HG03108 (cell line): Measurements from ENCODE around the gene PPP1R3A.

Experiments used
- ATAC-seq: cut with Tn5 transposase; IDR thresholded peaks from one replicate; pipeline ENCODE4 v1.9.1; 2021; ENCODE audit warnings: moderate library complexity; ENCODE audit not compliant: unreplicated experiment

The PPP1R3A gene

DNA sequence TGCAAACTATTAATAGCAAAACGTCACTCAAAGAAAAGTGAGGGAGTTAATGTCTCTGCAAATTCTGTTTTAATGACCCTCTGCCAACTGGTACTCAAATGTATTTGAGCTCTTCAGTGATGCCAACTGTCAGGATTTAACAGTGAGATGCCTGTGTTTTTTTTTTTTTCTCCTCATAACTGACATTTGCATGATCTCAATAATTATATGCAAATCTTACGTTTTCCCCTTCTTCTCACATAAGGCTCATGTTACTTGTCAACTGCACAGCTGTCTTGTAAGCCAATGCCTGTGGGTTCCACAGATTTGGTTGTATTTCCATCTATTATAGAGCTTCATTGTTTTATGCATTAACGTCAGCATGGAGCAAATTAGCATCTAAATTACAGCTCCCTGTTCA is 38.2 kb downstream of the PPP1R3A start:
- ATAC-seq = no peak

DNA sequence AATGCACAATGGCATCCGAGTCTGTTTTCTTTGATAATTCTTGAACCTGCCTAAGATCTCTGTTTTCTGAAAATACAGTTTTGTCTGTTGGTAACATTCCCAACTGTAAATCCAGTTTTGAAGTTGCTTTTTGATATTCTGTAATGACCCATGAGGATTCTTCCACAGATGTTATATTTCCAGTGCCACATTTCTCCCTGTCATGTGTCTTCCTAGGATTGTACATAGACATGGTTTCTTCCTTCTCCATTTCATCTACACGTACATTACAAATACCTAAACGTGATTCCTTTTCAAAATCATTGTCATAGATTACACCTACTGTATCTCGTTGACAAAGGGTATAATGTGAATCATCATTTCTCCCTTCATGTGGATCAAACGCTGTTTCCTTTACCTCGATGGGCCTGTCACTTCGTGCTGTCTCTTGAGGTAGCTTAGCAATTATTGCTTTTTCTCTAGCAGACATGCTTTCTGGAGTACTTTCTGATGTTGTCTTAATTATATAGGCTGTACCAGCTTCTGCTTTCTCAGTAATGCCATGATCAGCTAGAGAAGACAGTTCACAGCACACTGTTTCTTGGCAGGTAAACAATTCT is 40.3 kb downstream of the PPP1R3A start:
- ATAC-seq = no peak

DNA sequence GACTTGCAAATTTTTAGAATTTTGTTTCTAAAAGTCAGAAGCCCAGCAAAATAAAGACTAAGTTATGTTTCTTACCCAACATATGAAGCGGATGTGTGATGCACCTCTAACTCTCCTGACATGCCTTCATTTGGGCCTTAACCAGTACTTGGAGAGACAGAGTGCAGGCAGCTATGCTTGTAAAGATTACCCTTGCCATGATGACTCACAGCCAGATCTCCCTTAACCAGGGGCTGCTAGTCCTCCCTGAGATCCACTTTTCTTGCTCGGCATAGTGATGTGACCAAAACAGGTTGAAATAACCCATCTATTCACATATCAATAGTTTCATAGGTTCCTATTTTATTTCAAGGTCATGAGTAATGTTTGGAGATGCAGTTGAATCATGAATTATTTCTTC is 43.6 kb downstream of the PPP1R3A start:
- ATAC-seq = no peak

DNA sequence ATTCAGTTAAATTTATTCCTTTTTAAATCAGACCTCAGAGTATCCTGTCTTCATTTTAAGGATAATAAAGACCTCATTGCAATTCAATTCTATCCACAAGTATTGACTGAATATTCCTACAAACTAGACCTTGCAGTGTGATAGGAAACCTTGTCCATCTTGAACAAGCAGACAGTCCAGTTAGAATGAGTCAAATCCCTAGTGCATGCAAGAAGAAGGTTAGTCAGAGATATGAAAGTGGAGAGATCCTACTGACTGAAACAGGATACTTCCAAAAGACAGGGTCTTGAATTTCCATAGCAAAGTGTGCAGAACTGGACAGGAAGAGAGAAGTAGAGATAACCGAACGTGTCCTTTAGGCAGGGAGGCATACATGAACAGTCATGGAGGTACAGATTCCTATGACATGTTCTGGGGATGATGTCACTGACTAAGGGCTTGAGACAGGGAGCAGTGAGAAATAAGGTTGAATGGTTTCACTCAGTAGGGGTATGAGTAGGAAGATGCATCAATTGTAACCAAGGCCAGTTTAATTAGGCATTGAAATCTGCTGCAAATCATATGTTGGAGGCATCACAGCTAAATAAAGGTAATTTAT is 45.2 kb downstream of the PPP1R3A start:
- no peak for ATAC-seq

- no peak for ATAC-seq
These were observed 45.8 kb downstream of the PPP1R3A start for GRCh38 chr7:113872981-113873380.

GRCh38 chr7:113867325-113867724 is 51.5 kb downstream of the PPP1R3A start:
- ATAC-seq = no peak

DNA sequence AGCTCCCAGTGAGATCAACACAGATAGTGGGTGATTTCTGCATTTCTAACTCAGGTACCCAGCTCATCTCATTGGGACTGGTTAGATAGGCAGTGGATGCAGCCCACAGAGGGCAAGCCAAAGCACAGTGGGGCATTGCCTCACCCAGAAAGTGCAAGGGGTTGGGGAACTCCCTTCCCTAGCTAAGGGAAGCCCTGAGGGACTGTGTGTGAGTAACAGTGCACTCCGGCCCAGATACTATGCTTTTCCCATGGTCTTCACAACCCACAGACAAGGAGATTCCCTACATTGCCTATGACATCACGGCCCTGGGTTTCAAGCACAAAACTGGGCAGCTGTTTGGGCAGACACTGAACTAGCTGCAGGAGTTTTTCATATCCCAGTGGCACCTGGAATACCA is 62.8 kb downstream of the PPP1R3A start:
- ATAC-seq = no peak

GRCh38 chr7:113840954-113841353 is 77.9 kb downstream of the PPP1R3A start:
- ATAC-seq = no peak

GRCh38 chr7:113835367-113835766 is 83.4 kb downstream of the PPP1R3A start:
- ATAC-seq = no peak

- ATAC-seq = no peak
These were observed 86.5 kb downstream of the PPP1R3A start for GRCh38 chr7:113832196-113832745.

DNA sequence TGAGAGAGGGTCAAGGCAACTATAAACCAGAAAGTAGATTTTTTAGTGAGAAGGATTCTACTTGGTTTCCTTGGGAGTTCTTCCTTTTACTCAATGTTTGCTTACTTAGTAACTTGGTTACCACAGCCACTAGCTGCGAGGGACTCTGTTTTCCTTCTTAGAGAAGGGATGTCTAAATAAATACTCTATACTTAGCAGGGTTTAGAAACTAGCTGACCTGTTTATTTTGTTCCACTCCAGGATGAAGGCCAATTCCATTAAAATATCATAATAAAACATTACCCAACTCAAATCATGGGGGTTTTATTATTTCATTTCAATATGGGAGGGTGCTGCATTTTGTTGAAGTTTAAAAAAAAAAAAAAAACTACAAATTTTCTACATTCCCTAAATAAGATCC is 87.3 kb downstream of the PPP1R3A start:
- no peak for ATAC-seq

DNA sequence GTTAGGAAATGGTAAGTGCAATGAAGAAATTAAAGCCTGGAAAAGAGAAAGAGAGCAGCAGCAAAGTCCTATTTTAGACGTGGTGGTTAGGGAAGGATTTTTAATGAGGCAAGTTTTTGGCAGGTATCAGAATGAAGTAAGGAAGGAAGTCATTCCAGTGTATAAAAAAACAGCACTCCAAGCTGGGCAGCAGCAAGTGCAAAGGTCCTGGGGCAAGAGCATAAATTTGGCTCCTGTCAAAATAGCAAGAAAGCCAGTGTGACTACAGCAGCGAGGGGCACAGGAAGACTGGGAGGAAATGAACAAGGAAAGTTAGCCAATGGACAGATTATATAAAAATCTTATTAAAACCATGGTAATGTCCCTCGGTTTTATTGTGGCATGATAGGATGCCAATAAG is 90.2 kb downstream of the PPP1R3A start:
- no peak for ATAC-seq
